Smooth muscle cell (in vitro differentiated cells): ENCODE data around the gene LTBP3. TPM values are rescaled to one million over a fixed set of nuclear protein-coding genes. Genes with fewer than 3 reads are reported as not detected.

ENCODE experiments used
- DNase-seq: peaks from one replicate; lab custom pipeline; 2025; ENCODE audit not compliant: unreplicated experiment; lab: John Stamatoyannopoulos, UW
- H2AFZ ChIP-seq: fragments of 200-600 bp; sonication (generic); 2 replicates; pipeline ENCODE4 v1.6.0; 2016; ENCODE audit warnings: antibody characterized with exemption, low read depth, mild to moderate bottlenecking
- H3F3A ChIP-seq: fragments of 200-600 bp; sonication (generic); 2 replicates; pipeline ENCODE4 v1.6.0; 2017; ENCODE audit warnings: antibody characterized with exemption, low read depth
- H3K27ac ChIP-seq: fragments of 200-600 bp; sonication (generic); 2 replicates; pipeline ENCODE4 v1.5.1; 2016; ENCODE audit warnings: low read depth, mild to moderate bottlenecking
- H3K27me3 ChIP-seq: fragments of 200-600 bp; sonication (generic); 2 replicates; pipeline ENCODE4 v1.6.1; 2016; ENCODE audit warnings: low read depth, mild to moderate bottlenecking
- H3K36me3 ChIP-seq: fragments of 200-600 bp; sonication (generic); 2 replicates; pipeline ENCODE4 v1.5.1; 2016; ENCODE audit warnings: low read depth
- H3K4me1 ChIP-seq: fragments of 200-600 bp; sonication (generic); 2 replicates; pipeline ENCODE4 v1.5.1; 2016; ENCODE audit warnings: low read depth
- H3K4me2 ChIP-seq: fragments of 200-600 bp; sonication (generic); 2 replicates; pipeline ENCODE4 v1.6.0; 2016; ENCODE audit warnings: mild to moderate bottlenecking
- H3K4me3 ChIP-seq: fragments of 200-600 bp; sonication (generic); 2 replicates; pipeline ENCODE4 v1.5.1; 2016; ENCODE audit warnings: mild to moderate bottlenecking
- H3K79me2 ChIP-seq: fragments of 200-600 bp; sonication (generic); 2 replicates; pipeline ENCODE4 v1.6.0; 2016; ENCODE audit warnings: low read depth, mild to moderate bottlenecking
- H3K9ac ChIP-seq: fragments of 200-600 bp; sonication (generic); 2 replicates; pipeline ENCODE4 v1.6.0; 2016; ENCODE audit warnings: low read depth
- H3K9me3 ChIP-seq: fragments of 200-600 bp; sonication (generic); replicated peaks from 2 replicates; pipeline ENCODE4 v1.5.1; 2016; ENCODE audit warnings: low read depth
- H4K20me1 ChIP-seq: fragments of 200-600 bp; sonication (generic); 2 replicates; pipeline ENCODE4 v1.6.0; 2016; ENCODE audit warnings: low read depth
- CTCF ChIP-seq: fragments of 200-600 bp; sonication (generic); IDR thresholded peaks from 2 replicates; pipeline ENCODE4 v1.5.1; 2017; ENCODE audit warnings: borderline replicate concordance, mild to moderate bottlenecking, antibody characterized with exemption; ENCODE audit not compliant: insufficient read depth, poor library complexity, severe bottlenecking
- WGBS: methylation state at CpG from one replicate; pipeline ENCODE4 v1.1.7; 2016; ENCODE audit warnings: low lambda C conversion rate; 5-methylcytosine and 5-hydroxymethylcytosine counted together
- polyA plus RNA-seq: library from polyadenylated mRNA; unstranded; fragments of >200 nt; fragmentation: Nextera tagmentation; extraction: Ambion mirVana; gene quantifications from 2 replicates; pipeline ENCODE4 v1.2.1, GENCODE V29; 2016
- total RNA-seq: library from RNA; depleted of rRNA; stranded (reverse); fragments of >200 nt; gene quantifications from 2 replicates; pipeline ENCODE4 v1.2.3, GENCODE V29; 2014

LTBP3 gene
- total and polyA plus RNA-seq, 2 experiments from 2014 or later = 33.6 to 46.4 TPM

GRCh38 chr11:65506290-65506771 is 51.8 kb downstream of the LTBP3 start:
- peaks cover 66% of the 10 kb centered on the region for H4K20me1 ChIP-seq
- peak overlapping the region; percentile 94 for H3K4me2 ChIP-seq
- peak overlapping the region; percentile 97 for H3K27ac ChIP-seq
- no peaks in the 10 kb centered on the region for H3K27me3 ChIP-seq
- TF ChIP-seq CTCF = no peak
- DNase-seq = no peak
- peak overlapping the region; percentile 80 for H3K4me3 ChIP-seq
- H3F3A ChIP-seq = peaks cover 64% of the 10 kb centered on the region
- peak overlapping the region; percentile 100 for H3K9ac ChIP-seq
- no peak overlapping the region for H2AFZ ChIP-seq
- peaks cover 38% of the 10 kb centered on the region for H3K36me3 ChIP-seq
- peaks cover 3% of the 10 kb centered on the region for H3K4me1 ChIP-seq
- WGBS = 53% methylated on average over 4 of the region's 4 CpGs
- no peaks in the 10 kb centered on the region for H3K9me3 ChIP-seq
- peaks cover 51% of the 10 kb centered on the region for H3K79me2 ChIP-seq

DNA sequence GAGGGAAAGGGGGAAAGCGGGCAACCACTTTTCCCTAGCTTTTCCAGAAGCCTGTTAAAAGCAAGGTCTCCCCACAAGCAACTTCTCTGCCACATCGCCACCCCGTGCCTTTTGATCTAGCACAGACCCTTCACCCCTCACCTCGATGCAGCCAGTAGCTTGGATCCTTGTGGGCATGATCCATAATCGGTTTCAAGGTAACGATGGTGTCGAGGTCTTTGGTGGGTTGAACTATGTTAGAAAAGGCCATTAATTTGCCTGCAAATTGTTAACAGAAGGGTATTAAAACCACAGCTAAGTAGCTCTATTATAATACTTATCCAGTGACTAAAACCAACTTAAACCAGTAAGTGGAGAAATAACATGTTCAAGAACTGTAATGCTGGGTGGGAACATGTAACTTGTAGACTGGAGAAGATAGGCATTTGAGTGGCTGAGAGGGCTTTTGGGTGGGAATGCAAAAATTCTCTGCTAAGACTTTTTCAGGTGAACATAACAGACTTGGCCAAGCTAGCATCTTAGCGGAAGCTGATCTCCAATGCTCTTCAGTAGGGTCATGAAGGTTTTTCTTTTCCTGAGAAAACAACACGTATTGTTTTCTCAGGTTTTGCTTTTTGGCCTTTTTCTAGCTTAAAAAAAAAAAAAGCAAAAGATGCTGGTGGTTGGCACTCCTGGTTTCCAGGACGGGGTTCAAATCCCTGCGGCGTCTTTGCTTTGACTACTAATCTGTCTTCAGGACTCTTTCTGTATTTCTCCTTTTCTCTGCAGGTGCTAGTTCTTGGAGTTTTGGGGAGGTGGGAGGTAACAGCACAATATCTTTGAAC is 52.5 kb downstream of the LTBP3 start:
- Histone ChIP-seq H3K27me3 (no peaks in the 10 kb centered on the region), H3K4me1 (peaks cover 3% of the 10 kb centered on the region), H3K9ac (peak overlapping the region; percentile 100), H3K4me2 (peak overlapping the region; percentile 94), H3K36me3 (peaks cover 44% of the 10 kb centered on the region), H3F3A (peaks cover 71% of the 10 kb centered on the region), H4K20me1 (peaks cover 72% of the 10 kb centered on the region), H3K27ac (peak overlapping the region; percentile 97), H3K4me3 (peak overlapping the region; percentile 80), H2AFZ (no peak overlapping the region), H3K79me2 (peaks cover 58% of the 10 kb centered on the region), H3K9me3 (no peaks in the 10 kb centered on the region)
- 47% methylated on average over 12 of the region's 12 CpGs for WGBS
- no peak for DNase-seq
- TF ChIP-seq CTCF = no peak

DNA sequence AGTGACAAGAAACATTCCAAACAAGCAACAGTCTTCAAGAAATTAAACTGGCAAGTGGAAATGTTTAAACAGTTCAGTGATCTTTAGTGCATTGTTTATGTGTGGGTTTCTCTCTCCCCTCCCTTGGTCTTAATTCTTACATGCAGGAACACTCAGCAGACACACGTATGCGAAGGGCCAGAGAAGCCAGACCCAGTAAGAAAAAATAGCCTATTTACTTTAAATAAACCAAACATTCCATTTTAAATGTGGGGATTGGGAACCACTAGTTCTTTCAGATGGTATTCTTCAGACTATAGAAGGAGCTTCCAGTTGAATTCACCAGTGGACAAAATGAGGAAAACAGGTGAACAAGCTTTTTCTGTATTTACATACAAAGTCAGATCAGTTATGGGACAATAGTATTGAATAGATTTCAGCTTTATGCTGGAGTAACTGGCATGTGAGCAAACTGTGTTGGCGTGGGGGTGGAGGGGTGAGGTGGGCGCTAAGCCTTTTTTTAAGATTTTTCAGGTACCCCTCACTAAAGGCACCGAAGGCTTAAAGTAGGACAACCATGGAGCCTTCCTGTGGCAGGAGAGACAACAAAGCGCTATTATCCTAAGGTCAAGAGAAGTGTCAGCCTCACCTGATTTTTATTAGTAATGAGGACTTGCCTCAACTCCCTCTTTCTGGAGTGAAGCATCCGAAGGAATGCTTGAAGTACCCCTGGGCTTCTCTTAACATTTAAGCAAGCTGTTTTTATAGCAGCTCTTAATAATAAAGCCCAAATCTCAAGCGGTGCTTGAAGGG is 53.3 kb downstream of the LTBP3 start:
- Histone ChIP-seq H3K27me3 (no peaks in the 10 kb centered on the region), H2AFZ (no peak overlapping the region), H3K79me2 (peaks cover 66% of the 10 kb centered on the region), H3K27ac (peak overlapping the region; percentile 97), H4K20me1 (peaks cover 81% of the 10 kb centered on the region), H3K9ac (peak overlapping the region; percentile 100), H3K4me2 (peak overlapping the region; percentile 94), H3F3A (peaks cover 79% of the 10 kb centered on the region), H3K9me3 (no peaks in the 10 kb centered on the region), H3K36me3 (peaks cover 44% of the 10 kb centered on the region), H3K4me3 (peak overlapping the region; percentile 80), H3K4me1 (peaks cover 3% of the 10 kb centered on the region)
- no peak for TF ChIP-seq CTCF
- 23% methylated on average over 8 of the region's 8 CpGs for WGBS
- DNase-seq = no peak
